NCI-H82 (cell line): Measurements from ENCODE around the gene EIF4G1.
"Not testable (repeated sequence)": the region's sequence is repeated elsewhere in the genome, so short reads cannot be mapped to it uniquely, and the experiment has no call there.

Experiments
- DNase-seq: peaks from one replicate; lab custom pipeline; 2025; lab: John Stamatoyannopoulos, UW

The EIF4G1 gene, protein sequence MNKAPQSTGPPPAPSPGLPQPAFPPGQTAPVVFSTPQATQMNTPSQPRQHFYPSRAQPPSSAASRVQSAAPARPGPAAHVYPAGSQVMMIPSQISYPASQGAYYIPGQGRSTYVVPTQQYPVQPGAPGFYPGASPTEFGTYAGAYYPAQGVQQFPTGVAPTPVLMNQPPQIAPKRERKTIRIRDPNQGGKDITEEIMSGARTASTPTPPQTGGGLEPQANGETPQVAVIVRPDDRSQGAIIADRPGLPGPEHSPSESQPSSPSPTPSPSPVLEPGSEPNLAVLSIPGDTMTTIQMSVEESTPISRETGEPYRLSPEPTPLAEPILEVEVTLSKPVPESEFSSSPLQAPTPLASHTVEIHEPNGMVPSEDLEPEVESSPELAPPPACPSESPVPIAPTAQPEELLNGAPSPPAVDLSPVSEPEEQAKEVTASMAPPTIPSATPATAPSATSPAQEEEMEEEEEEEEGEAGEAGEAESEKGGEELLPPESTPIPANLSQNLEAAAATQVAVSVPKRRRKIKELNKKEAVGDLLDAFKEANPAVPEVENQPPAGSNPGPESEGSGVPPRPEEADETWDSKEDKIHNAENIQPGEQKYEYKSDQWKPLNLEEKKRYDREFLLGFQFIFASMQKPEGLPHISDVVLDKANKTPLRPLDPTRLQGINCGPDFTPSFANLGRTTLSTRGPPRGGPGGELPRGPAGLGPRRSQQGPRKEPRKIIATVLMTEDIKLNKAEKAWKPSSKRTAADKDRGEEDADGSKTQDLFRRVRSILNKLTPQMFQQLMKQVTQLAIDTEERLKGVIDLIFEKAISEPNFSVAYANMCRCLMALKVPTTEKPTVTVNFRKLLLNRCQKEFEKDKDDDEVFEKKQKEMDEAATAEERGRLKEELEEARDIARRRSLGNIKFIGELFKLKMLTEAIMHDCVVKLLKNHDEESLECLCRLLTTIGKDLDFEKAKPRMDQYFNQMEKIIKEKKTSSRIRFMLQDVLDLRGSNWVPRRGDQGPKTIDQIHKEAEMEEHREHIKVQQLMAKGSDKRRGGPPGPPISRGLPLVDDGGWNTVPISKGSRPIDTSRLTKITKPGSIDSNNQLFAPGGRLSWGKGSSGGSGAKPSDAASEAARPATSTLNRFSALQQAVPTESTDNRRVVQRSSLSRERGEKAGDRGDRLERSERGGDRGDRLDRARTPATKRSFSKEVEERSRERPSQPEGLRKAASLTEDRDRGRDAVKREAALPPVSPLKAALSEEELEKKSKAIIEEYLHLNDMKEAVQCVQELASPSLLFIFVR (N-terminal part only)

DNA sequence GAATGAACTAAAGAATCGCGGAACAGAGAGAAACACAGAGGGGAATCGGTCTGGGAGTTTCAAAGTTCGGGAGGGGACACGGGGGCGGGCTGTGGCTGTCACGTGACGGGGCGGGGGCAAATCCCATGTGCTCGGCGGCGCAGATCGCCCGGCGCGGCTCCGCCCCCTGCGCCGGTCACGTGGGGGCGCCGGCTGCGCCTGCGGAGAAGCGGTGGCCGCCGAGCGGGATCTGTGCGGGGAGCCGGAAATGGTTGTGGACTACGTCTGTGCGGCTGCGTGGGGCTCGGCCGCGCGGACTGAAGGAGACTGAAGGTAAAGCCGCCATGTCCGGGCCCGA is at the start of gene EIF4G1:
Gene EIF4G1, plus strand, starts transcription at position 244 of the 337 bp plus-strand sequence. CDS start 1,191 bp downstream, outside the sequence.
- peak; percentile 98 for DNase-seq

DNA sequence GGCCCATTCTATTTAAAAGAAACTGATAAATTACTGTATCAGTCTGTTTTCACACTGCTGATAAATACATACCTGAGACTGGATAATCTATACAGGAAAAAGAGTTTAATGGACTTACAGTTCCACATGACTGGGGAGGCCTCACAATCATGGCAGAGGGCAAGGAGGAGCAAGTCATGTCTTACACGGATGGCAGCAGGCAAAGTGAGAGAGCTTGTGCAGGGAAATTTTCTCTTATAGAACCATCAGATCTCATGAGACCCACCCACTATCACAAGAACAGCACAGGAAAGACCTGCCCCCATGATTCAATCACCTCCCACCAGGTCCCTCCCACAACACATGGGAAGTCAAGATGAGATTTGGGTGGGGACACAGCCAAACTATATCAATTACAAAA is 47.2 kb upstream of the EIF4G1 start:
- DNase-seq: not testable (repeated sequence)

DNA sequence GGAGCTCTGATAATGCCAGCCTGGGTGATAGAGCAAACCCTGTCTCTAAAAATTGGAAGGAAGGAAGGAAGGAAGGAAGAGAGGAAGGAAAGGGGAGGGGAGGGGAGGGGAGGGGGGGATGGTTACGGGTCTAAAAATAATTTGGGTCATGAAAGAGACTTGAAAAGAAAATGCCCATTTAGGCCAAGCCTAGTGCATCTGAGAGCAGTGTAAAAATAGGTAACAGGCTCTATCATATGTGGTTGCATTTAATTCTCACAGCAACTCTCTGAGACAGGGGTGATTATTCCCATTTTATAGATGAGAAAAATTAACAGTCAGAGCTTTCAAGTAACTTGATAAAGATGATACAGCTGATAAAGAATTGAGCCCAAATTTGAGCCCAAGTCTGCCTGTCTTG is 42.1 kb upstream of the EIF4G1 start:
- no peak for DNase-seq

DNA sequence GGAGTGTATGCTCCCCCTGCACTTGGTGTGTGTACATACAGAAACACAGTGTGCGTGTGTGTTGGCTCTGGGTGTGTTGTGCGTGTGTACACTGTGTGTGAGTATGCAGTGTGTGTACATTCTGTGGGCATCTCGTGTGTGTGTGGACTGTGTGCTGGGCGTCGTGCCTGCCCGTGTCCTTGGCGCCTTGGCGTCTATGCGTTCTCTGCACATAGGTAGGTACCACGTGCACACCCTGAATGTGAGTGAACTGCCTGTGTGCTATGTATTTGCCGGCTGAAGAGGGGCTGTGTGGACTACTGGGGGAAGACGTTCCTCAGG is 39.1 kb upstream of the EIF4G1 start:
- DNase-seq: no peak

DNA sequence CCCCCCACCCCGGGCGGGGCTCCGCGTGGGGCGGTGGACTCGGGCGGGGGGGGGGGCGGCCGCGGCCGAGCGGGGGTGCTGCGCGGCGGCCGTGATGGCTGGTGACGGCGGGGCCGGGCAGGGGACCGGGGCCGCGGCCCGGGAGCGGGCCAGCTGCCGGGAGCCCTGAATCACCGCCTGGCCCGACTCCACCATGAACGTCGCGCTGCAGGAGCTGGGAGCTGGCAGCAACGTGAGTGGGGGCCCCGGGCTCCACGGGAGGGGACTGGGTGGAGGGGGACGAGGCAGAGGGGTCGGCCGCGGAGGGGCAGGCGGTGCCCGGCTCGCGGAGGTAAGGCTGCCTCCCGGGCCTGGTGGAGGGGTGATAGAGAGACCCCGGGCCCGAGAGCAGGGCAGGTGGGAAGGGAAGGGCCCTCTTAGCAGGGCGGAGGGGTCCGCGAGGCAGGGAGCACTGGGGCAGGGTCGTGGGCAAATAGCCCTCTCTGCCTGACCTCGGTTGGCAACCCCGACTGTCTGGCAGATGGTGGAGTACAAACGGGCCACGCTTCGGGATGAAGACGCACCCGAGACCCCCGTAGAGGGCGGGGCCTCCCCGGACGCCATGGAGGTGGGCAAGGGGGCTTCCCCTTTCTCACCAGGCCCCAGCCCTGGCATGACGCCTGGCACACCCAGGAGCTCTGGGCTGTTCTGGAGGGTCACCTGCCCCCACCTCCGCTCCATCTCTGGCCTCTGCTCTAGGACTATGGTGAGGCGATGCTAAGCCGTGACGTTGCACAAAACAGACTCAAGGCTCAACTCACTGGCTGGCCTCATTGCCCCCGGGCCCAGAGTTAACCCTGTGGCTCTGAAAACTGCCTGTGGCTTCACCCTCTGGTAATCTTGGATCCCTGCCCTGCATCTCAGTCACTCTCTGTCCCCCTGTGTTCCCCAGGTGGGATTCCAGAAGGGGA is 38.2 kb upstream of the EIF4G1 start, which contains the start of gene ECE2:
Gene ECE2, plus strand, starts transcription at position 62 of the 950 bp plus-strand sequence. Its CDS starts 132 bp downstream, at position 194.
- DNase-seq: no peak

DNA sequence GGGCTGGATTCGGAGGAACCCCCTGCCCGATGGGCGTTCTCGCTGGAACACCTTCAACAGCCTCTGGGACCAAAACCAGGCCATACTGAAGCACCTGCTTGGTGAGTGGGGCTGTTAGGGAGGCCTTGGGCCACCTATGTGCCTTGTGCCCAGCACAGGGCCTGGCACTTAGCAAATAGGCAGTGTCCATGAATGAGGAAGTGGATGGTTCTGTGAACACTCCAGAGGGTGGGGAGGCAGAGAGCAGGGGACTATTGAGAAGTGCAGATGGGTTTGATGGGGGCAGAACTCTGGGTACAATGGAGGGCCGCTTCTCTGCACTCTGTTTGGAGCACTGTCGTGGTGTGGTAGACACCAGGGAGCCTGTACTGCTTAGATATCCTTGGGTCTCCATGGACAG is 37.0 kb upstream of the EIF4G1 start:
- no peak for DNase-seq

DNA sequence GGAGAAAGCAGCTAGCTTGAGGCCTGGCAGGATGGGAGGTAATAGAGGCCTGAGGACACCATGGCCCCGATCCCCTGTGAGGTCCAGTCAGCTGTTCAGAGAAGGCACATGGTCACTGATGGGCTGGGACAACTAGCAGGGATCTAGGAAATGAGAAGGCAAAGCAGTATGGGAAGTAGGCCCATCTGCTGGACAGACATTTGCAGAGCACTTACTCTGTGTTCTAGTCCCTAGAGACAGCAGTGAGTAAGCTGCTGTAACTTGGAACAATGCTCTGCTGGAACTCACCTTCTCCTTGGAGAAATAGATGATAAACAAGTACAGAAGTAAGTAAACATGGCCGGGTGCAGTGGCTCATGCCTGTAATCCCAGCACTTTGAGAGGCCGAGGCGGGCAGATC is 31.5 kb upstream of the EIF4G1 start:
- DNase-seq: no peak

DNA sequence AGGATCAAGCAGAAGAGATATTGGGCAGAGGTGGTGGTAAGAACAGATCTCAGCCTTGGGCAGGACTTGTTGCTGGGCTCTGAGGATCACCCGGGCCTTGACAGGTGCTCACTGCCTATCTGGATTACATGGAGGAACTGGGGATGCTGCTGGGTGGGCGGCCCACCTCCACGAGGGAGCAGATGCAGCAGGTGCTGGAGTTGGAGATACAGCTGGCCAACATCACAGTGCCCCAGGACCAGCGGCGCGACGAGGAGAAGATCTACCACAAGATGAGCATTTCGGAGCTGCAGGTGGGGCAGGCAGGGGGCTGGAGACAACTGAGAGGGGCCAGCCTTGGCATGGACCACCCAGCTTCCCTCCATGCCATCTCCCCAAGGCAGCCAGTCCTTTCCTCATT is 30.7 kb upstream of the EIF4G1 start:
- no peak for DNase-seq

DNA sequence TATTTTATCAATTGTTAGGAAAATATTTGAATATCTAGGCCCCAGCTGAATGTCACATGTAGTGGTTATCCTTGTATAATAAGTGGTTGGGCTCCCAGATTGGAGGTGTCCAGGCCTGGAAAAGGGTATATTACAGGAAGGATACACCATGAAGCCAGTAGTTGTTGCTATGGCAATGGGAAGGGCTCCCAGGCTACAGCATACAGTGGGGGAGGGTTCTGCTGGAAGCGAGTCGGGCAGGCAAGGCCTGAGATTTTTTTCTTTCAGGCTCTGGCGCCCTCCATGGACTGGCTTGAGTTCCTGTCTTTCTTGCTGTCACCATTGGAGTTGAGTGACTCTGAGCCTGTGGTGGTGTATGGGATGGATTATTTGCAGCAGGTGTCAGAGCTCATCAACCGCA is 29.7 kb upstream of the EIF4G1 start:
- peak; percentile 90 for DNase-seq

DNA sequence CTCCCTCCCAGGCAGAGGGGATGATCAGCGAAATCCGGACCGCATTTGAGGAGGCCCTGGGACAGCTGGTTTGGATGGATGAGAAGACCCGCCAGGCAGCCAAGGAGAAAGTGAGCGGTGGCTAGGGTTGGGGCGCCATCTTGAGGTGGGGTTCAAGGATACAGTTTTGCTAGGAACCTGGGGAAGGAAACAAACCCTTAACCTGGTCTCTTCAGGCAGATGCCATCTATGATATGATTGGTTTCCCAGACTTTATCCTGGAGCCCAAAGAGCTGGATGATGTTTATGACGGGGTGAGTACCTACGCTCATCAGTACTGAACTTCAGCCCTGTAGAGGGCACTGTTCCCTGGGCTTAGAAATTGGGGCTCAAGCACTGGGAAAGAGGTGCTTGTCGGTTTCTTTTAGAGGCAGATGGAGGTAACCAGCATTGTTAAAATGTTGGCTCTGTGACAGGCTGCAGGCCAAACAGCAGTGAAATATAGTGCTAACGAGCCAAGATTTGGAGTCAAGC is 24.9 kb upstream of the EIF4G1 start:
- peak; percentile 92 for DNase-seq

DNA sequence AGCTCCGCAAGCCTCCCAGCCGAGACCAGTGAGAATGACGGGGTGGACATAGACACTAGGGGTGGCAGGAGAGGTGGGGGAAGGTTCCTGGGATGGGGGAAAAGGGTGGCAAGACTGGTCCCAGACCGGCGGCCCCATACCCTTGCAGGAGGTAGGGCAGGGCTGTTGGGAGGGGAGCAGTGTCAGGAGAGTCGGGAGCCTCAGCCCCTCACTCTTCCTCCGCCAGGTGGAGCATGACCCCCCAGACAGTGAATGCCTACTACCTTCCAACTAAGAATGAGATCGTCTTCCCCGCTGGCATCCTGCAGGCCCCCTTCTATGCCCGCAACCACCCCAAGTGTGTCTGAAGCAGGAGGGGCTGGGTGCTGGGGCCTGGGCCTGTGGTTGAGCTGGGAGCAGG is 24.1 kb upstream of the EIF4G1 start:
- DNase-seq: no peak

DNA sequence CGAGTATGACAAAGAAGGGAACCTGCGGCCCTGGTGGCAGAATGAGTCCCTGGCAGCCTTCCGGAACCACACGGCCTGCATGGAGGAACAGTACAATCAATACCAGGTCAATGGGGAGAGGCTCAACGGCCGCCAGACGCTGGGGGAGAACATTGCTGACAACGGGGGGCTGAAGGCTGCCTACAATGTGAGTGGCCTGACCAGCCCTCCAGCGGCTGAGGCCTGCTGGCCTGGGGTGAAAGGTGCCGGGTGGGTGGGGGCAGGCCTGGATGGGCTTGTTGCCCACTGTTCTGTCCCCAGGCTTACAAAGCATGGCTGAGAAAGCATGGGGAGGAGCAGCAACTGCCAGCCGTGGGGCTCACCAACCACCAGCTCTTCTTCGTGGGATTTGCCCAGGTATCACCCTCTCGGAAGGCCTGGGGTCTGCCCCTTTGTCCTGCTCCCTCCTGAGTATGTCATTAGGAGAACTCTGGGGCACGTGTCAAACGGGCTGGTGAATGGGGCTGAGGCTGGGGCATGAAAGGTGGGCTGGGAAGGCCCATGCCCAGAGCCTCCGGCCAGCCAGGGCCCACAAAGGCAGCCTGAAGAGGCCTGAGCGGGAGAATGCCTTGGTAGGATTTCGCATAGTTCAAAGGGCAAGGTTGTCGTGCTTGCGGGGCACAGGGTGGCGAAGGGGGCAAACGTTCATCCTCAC is 23.2 kb upstream of the EIF4G1 start:
- DNase-seq: no peak

DNA sequence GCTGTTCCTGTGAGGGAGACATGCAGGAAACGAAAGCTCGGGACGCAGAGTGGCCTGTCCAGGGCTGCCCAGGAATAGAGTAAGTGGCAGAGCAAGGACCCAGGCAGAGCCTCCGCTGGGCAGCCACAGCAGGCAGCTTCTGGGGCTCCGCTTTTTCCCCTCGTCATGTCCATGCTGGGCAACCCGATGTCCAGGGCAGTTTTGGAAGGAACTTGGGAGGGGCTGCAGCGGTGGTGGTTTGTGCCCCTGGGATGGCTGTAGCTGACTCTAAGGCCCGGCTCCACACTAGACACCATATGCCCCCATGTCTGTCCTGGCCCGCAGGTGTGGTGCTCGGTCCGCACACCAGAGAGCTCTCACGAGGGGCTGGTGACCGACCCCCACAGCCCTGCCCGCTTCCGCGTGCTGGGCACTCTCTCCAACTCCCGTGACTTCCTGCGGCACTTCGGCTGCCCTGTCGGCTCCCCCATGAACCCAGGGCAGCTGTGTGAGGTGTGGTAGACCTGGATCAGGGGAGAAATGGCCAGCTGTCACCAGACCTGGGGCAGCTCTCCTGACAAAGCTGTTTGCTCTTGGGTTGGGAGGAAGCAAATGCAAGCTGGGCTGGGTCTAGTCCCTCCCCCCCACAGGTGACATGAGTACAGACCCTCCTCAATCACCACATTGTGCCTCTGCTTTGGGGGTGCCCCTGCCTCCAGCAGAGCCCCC is 22.5 kb upstream of the EIF4G1 start:
- no peak for DNase-seq

DNA sequence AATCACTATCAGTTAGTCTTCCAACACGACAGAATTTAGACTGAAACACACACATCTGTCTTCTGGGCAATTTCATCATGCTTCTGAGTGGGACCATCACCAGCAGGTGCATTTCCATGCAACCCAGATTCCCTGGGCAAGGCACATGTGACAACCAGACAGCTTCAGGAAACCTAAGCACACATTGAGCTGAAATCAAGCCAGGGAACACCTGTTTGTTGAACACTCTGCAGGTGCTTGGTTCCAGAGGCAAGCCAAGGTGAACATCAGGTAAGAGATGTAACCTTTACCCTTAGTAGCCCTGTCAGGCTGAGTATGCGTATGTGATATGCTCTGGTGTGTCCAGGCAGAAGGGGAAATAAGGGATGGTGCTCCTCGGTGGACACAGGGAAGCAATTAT is 18.6 kb upstream of the EIF4G1 start:
- no peak for DNase-seq

DNA sequence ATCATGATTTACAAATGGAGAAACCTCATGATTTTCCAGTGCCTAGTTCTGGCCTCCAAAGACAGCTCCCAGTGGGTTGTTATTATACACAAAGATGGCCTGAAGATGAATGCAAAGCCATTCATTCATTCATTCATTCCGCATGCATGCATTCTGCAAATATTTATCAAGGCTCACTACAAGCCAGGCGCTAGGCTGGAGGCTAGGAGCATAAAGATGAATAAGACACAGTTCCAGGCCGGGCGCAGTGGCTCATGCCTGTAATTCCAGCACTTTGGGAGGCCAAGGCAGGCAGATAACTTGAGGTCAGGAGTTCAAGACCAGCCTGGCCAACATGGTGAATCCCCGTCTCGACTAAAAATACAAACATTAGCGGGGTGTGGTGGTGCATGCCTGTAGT is 17.8 kb upstream of the EIF4G1 start:
- DNase-seq: no peak

DNA sequence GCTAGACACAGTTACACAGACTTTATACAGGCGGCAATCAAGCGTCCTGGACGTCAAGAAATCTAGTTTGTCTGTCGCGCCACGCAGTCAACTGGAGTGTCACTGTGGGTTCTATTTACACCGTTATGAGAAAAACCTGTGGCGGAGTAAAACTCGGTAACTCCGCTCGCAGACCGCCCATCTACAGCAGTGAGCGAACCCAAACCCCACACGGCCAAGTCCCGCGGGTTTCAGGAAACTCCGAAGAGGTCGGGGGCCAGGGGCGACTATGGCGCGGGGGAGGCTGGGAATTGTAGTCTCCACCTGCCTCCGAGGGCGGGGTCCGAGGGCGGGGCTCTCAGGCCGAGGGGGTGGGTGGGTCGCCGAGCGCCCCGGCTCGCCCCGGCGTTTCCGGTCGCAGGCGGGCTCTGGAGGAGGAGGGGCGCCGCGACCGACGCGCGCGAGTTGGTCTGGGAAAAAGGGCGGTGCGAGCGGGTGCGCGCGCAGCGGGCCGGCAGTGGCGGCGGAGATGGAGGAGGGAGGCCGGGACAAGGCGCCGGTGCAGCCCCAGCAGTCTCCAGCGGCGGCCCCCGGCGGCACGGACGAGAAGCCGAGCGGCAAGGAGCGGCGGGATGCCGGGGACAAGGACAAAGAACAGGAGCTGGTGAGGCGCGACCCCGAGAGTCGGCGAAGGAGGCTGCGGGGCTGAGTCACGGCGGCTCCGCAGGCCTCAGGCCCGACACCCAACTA is 15.5 kb upstream of the EIF4G1 start, which contains the start of gene PSMD2:
Gene PSMD2, plus strand, starts transcription at position 483 of the 729 bp plus-strand sequence. Its CDS starts 26 bp downstream, at position 509.
- DNase-seq: peak; percentile 100

DNA sequence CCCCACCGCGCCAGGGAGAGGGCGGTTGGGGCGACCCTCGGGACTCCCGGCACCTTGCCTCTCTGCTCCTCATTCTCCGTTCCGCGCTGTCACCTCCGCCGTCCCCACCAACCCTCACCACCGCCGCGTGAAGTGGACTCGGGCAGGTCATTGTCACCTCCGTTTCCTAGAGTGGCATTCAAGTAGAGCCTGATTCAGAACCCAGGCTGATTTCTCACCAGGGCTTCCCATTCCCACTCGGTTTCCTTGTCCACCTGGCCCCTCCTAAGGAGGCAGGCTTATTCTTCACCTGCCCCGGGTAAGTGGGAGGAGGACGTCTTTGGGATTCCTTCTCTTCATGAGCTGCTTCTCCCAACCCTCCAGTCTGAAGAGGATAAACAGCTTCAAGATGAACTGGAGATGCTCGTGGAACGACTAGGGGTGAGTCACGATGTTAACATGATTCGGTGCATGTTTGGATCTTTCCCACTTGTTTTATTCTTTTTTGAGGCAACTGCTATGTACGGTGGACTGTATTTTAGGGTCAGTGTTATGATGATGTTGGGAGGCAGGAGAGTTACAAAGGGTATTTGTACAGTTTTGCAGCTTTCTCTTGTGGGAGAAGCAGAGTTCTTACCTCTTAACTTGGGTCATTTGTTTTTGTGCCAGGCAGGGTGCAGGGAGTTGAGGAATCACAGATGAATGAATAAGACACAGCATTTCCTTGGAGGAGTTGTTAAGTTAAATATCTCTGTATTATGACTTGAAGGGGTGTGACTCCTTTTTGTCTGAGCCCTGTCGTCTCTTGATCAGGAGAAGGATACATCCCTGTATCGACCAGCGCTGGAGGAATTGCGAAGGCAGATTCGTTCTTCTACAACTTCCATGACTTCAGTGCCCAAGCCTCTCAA is 14.7 kb upstream of the EIF4G1 start:
- DNase-seq: peak; percentile 63

DNA sequence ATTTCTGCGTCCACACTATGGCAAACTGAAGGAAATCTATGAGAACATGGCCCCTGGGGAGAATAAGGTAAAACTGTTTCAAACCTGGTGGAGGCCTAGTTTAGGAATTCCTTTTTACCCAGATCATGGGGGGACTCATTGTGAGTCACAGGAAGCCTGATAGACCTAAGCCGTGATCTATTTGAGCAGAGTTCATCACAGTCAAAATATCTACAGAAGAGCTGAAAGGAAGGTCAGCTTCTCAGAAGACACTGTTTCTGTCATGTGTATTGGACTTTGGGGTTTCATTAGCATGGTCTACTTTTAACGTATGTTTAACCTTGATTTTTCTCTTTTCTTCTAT is 14.1 kb upstream of the EIF4G1 start:
- no peak for DNase-seq
